Body of pancreas (tissue), 4 donors: ENCODE results near the gene RUFY3.

Experiments used
- POLR2A ChIP-seq, 3 donors: fragments of 450-650 bp; IDR thresholded peaks; one replicate each; pipeline ENCODE4 v1.6.1; 2016; ENCODE audit warnings: antibody characterized with exemption in 3 of 3, mild to moderate bottlenecking in 2 of 3
- TF ChIP-seq, protein P1 (sequence below), 7 experiments: fragments of 450-650 bp in 4 of 7; fragments of 200-600 bp in 3 of 7; sonication (generic) in 3 of 7; IDR thresholded peaks; one replicate each; pipeline ENCODE4 v1.5.1; 2016 to 2019; ENCODE audit warnings: antibody characterized with exemption in 7 of 7

GRCh38 chr4:70801265-70801809 is 79.6 kb downstream of the RUFY3 start:
- TF ChIP-seq, protein P1, sequence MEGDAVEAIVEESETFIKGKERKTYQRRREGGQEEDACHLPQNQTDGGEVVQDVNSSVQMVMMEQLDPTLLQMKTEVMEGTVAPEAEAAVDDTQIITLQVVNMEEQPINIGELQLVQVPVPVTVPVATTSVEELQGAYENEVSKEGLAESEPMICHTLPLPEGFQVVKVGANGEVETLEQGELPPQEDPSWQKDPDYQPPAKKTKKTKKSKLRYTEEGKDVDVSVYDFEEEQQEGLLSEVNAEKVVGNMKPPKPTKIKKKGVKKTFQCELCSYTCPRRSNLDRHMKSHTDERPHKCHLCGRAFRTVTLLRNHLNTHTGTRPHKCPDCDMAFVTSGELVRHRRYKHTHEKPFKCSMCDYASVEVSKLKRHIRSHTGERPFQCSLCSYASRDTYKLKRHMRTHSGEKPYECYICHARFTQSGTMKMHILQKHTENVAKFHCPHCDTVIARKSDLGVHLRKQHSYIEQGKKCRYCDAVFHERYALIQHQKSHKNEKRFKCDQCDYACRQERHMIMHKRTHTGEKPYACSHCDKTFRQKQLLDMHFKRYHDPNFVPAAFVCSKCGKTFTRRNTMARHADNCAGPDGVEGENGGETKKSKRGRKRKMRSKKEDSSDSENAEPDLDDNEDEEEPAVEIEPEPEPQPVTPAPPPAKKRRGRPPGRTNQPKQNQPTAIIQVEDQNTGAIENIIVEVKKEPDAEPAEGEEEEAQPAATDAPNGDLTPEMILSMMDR (IDR thresholded peaks at IDR 0.05) = no peak
- no peak for TF ChIP-seq POLR2A (IDR thresholded peaks at IDR 0.05)
